SK-N-SH treated with all-trans-retinoic acid at 6 μM for 48 hours (cell line): ENCODE measurements around the gene HDAC4.

Experiments used
- ATAC-seq: fragments of 200-7000 bp; cut with Tn5 transposase; 3 replicates; pipeline ENCODE4 v1.9.1; 2020; ENCODE audit warnings: mild to moderate bottlenecking, moderate library complexity
- ARNTL ChIP-seq: fragments of 450-650 bp; formaldehyde crosslinking; IDR thresholded peaks from 2 replicates; pipeline ENCODE4 v1.5.0; 2020; ENCODE audit warnings: low read depth, mild to moderate bottlenecking, moderate library complexity, borderline replicate concordance
- BACH2 ChIP-seq: fragments of 250-450 bp; sonication (Bioruptor Pico); IDR thresholded peaks from 2 replicates; pipeline ENCODE4 v1.9.0; 2021; ENCODE audit warnings: mild to moderate bottlenecking, borderline replicate concordance
- CSDC2 ChIP-seq: fragments of 250-450 bp; sonication (Bioruptor Pico); IDR thresholded peaks from 2 replicates; pipeline ENCODE4 v1.5.0; 2020; ENCODE audit warnings: mild to moderate bottlenecking, moderate library complexity
- ESRRG ChIP-seq: fragments of 250-450 bp; sonication (Bioruptor Pico); IDR thresholded peaks from 2 replicates; pipeline ENCODE4 v1.6.1; 2021; ENCODE audit warnings: mild to moderate bottlenecking
- GLIS3 ChIP-seq: fragments of 250-450 bp; sonication (Bioruptor Pico); IDR thresholded peaks from 2 replicates; pipeline ENCODE4 v1.5.0; 2020; ENCODE audit warnings: mild to moderate bottlenecking, moderate library complexity
- ISL1 ChIP-seq: fragments of 250-450 bp; sonication (Bioruptor Pico); IDR thresholded peaks from 2 replicates; pipeline ENCODE4 v2.1.2; 2022; ENCODE audit warnings: mild to moderate bottlenecking, moderate library complexity
- POU6F1 ChIP-seq: fragments of 250-450 bp; sonication (Bioruptor Pico); IDR thresholded peaks from 2 replicates; pipeline ENCODE4 v1.8.0; 2021; ENCODE audit warnings: low read depth, mild to moderate bottlenecking, moderate library complexity, borderline replicate concordance
- RARB ChIP-seq: fragments of 250-450 bp; sonication (Bioruptor Pico); IDR thresholded peaks from 2 replicates; pipeline ENCODE4 v1.8.0; 2021; ENCODE audit warnings: mild to moderate bottlenecking, moderate library complexity
- SNAI2 ChIP-seq: fragments of 250-450 bp; sonication (Bioruptor Pico); IDR thresholded peaks from 2 replicates; pipeline ENCODE4 v1.5.0; 2020; ENCODE audit warnings: mild to moderate bottlenecking, moderate library complexity
- TCF4 ChIP-seq: fragments of 250-450 bp; sonication (Bioruptor Pico); IDR thresholded peaks from 2 replicates; pipeline ENCODE4 v1.8.0; 2021; ENCODE audit warnings: mild to moderate bottlenecking, moderate library complexity, borderline replicate concordance
- TOX ChIP-seq: fragments of 250-450 bp; sonication (Bioruptor Pico); IDR thresholded peaks from 2 replicates; pipeline ENCODE4 v1.8.0; 2021; ENCODE audit warnings: mild to moderate bottlenecking, moderate library complexity, borderline replicate concordance
- ZFP3 ChIP-seq: fragments of 250-450 bp; sonication (Bioruptor Pico); IDR thresholded peaks from 2 replicates; pipeline ENCODE4 v1.5.0; 2020; ENCODE audit warnings: mild to moderate bottlenecking, moderate library complexity
- ZFP30 ChIP-seq: fragments of 450-650 bp; formaldehyde crosslinking; IDR thresholded peaks from 2 replicates; pipeline ENCODE4 v1.5.0; 2022; ENCODE audit warnings: mild to moderate bottlenecking, moderate library complexity
- ZNF565 ChIP-seq: fragments of 450-650 bp; formaldehyde crosslinking; conservative IDR thresholded peaks from 2 replicates; pipeline ENCODE4 v1.5.0; 2020; ENCODE audit warnings: low read depth, mild to moderate bottlenecking, moderate library complexity
- ZNF70 ChIP-seq: fragments of 450-650 bp; formaldehyde crosslinking; IDR thresholded peaks from 2 replicates; pipeline ENCODE4 v1.5.0; 2020; ENCODE audit warnings: mild to moderate bottlenecking, moderate library complexity
- ZNF8 ChIP-seq: fragments of 450-650 bp; formaldehyde crosslinking; IDR thresholded peaks from 2 replicates; pipeline ENCODE4 v1.5.0; 2020; ENCODE audit warnings: mild to moderate bottlenecking, moderate library complexity
- TF ChIP-seq, protein P1 (sequence below): fragments of 250-450 bp; sonication (Bioruptor Pico); IDR thresholded peaks from 2 replicates; pipeline ENCODE4 v1.8.0; 2020; ENCODE audit warnings: mild to moderate bottlenecking, moderate library complexity, borderline replicate concordance
- TF ChIP-seq, protein P2 (sequence below): fragments of 250-450 bp; sonication (Bioruptor Pico); IDR thresholded peaks from 2 replicates; pipeline ENCODE4 v1.5.1; 2021; ENCODE audit warnings: mild to moderate bottlenecking, moderate library complexity
- TF ChIP-seq, protein P3 (sequence below): fragments of 250-450 bp; sonication (Bioruptor Pico); IDR thresholded peaks from 2 replicates; pipeline ENCODE4 v1.5.0; 2020; ENCODE audit warnings: mild to moderate bottlenecking, moderate library complexity
- TF ChIP-seq, protein P4 (sequence below): fragments of 250-450 bp; sonication (Bioruptor Pico); IDR thresholded peaks from 2 replicates; pipeline ENCODE4 v1.5.1; 2020; ENCODE audit warnings: low read depth, mild to moderate bottlenecking, moderate library complexity

The HDAC4 gene

DNA sequence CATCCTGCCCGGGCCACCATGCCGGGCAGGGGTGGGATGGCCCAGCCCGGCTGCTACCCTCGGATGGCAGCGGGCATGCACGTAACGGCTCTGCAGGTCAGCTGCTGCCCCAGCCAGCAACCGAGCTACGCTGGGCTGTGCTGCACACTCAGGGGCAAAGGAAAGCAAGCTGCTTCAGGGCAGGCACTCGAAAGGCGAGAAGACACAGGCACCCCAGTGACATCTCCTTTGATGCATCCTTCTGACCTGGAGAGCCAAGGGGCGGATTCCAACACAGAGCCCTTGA, 8.8 kb downstream of the HDAC4 start:
- no peak for TF ChIP-seq ESRRG (CRISPR knock-in tag)
- no peak for TF ChIP-seq ZNF8 (CRISPR knock-in tag)
- TF ChIP-seq, protein P1, sequence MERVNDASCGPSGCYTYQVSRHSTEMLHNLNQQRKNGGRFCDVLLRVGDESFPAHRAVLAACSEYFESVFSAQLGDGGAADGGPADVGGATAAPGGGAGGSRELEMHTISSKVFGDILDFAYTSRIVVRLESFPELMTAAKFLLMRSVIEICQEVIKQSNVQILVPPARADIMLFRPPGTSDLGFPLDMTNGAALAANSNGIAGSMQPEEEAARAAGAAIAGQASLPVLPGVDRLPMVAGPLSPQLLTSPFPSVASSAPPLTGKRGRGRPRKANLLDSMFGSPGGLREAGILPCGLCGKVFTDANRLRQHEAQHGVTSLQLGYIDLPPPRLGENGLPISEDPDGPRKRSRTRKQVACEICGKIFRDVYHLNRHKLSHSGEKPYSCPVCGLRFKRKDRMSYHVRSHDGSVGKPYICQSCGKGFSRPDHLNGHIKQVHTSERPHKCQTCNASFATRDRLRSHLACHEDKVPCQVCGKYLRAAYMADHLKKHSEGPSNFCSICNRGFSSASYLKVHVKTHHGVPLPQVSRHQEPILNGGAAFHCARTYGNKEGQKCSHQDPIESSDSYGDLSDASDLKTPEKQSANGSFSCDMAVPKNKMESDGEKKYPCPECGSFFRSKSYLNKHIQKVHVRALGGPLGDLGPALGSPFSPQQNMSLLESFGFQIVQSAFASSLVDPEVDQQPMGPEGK (CRISPR knock-in tag) = no peak
- TF ChIP-seq ZNF70 (CRISPR knock-in tag) = no peak
- no peak for TF ChIP-seq SNAI2 (CRISPR knock-in tag)
- TF ChIP-seq TCF4 (CRISPR knock-in tag) = no peak
- TF ChIP-seq, protein P2, sequence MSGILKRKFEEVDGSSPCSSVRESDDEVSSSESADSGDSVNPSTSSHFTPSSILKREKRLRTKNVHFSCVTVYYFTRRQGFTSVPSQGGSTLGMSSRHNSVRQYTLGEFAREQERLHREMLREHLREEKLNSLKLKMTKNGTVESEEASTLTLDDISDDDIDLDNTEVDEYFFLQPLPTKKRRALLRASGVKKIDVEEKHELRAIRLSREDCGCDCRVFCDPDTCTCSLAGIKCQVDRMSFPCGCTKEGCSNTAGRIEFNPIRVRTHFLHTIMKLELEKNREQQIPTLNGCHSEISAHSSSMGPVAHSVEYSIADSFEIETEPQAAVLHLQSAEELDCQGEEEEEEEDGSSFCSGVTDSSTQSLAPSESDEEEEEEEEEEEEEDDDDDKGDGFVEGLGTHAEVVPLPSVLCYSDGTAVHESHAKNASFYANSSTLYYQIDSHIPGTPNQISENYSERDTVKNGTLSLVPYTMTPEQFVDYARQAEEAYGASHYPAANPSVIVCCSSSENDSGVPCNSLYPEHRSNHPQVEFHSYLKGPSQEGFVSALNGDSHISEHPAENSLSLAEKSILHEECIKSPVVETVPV (CRISPR knock-in tag) = no peak
- TF ChIP-seq TOX (CRISPR knock-in tag) = no peak
- TF ChIP-seq, protein P3, sequence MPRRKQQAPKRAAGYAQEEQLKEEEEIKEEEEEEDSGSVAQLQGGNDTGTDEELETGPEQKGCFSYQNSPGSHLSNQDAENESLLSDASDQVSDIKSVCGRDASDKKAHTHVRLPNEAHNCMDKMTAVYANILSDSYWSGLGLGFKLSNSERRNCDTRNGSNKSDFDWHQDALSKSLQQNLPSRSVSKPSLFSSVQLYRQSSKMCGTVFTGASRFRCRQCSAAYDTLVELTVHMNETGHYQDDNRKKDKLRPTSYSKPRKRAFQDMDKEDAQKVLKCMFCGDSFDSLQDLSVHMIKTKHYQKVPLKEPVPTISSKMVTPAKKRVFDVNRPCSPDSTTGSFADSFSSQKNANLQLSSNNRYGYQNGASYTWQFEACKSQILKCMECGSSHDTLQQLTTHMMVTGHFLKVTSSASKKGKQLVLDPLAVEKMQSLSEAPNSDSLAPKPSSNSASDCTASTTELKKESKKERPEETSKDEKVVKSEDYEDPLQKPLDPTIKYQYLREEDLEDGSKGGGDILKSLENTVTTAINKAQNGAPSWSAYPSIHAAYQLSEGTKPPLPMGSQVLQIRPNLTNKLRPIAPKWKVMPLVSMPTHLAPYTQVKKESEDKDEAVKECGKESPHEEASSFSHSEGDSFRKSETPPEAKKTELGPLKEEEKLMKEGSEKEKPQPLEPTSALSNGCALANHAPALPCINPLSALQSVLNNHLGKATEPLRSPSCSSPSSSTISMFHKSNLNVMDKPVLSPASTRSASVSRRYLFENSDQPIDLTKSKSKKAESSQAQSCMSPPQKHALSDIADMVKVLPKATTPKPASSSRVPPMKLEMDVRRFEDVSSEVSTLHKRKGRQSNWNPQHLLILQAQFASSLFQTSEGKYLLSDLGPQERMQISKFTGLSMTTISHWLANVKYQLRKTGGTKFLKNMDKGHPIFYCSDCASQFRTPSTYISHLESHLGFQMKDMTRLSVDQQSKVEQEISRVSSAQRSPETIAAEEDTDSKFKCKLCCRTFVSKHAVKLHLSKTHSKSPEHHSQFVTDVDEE = no peak
- no peak for TF ChIP-seq ZFP3 (CRISPR knock-in tag)
- TF ChIP-seq BACH2 (CRISPR knock-in tag) = no peak
- no peak for TF ChIP-seq RARB (CRISPR knock-in tag)
- no peak for TF ChIP-seq ISL1 (CRISPR knock-in tag)
- TF ChIP-seq ARNTL (CRISPR knock-in tag) = no peak
- no peak for TF ChIP-seq GLIS3 (CRISPR knock-in tag)
- TF ChIP-seq POU6F1 (CRISPR knock-in tag) = no peak
- no peak for TF ChIP-seq ZNF565 (CRISPR knock-in tag)
- ATAC-seq = no peak

- ATAC-seq = no peak
- TF ChIP-seq SNAI2 (CRISPR knock-in tag) = no peak
- no peak for TF ChIP-seq TCF4 (CRISPR knock-in tag)
- TF ChIP-seq CSDC2 (CRISPR knock-in tag) = no peak
- TF ChIP-seq ZNF565 (CRISPR knock-in tag) = no peak
- TF ChIP-seq ZFP3 (CRISPR knock-in tag) = no peak
- no peak for TF ChIP-seq ZNF70 (CRISPR knock-in tag)
- no peak for TF ChIP-seq ISL1 (CRISPR knock-in tag)
- TF ChIP-seq, protein P4, sequence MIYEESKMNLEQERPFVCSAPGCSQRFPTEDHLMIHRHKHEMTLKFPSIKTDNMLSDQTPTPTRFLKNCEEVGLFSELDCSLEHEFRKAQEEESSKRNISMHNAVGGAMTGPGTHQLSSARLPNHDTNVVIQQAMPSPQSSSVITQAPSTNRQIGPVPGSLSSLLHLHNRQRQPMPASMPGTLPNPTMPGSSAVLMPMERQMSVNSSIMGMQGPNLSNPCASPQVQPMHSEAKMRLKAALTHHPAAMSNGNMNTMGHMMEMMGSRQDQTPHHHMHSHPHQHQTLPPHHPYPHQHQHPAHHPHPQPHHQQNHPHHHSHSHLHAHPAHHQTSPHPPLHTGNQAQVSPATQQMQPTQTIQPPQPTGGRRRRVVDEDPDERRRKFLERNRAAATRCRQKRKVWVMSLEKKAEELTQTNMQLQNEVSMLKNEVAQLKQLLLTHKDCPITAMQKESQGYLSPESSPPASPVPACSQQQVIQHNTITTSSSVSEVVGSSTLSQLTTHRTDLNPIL (CRISPR knock-in tag) = no peak
- no peak for TF ChIP-seq ZFP30 (CRISPR knock-in tag)
- no peak for TF ChIP-seq GLIS3 (CRISPR knock-in tag)
- TF ChIP-seq RARB (CRISPR knock-in tag) = no peak
Measured at GRCh38 chr2:239391286-239392071, 9.3 kb downstream of the HDAC4 start.
